MCF 10A (cell line): ENCODE results near the gene ADGRG6. TPM values are rescaled to one million over a fixed set of nuclear protein-coding genes. Genes with fewer than 3 reads are reported as not detected.

ENCODE experiments used
- BruUV-seq: library from RNA; stranded (reverse); fragments of 400-500 nt; replicated peaks from 2 replicates; lab custom pipeline; 2021; lab: Mats Ljungman, UMichigan
- CTCF ChIA-PET: fragments of 300-600 bp; sonication (Branson Sonifier 250); formaldehyde crosslinking; extraction: SDS; loops from one replicate; lab custom pipeline; 2021; ENCODE audit warnings: antibody characterized with exemption, inconsistent platforms; lab: Yijun Ruan, JAX
- POLR2A ChIA-PET: fragments of 300-600, 350-650 bp; sonication (Branson Sonifier 250); formaldehyde crosslinking; extraction: SDS; loops from one replicate; lab custom pipeline; 2020; ENCODE audit warnings: antibody characterized with exemption, inconsistent platforms; lab: Yijun Ruan, JAX
- DNase-seq: peaks from one replicate; pipeline ENCODE4 v3.0.0-alpha.2; 2018; ENCODE audit not compliant: unreplicated experiment
- H3K27ac Mint-ChIP-seq: one replicate; pipeline ENCODE4 v1.8.0; 2022; ENCODE audit warnings: mild to moderate bottlenecking, low read depth, mixed read lengths; ENCODE audit not compliant: unreplicated experiment
- H3K27me3 Mint-ChIP-seq: one replicate; pipeline ENCODE4 v1.8.0; 2022; ENCODE audit warnings: mixed read lengths; ENCODE audit not compliant: insufficient read depth, unreplicated experiment
- H3K36me3 Mint-ChIP-seq: one replicate; pipeline ENCODE4 v1.8.0; 2022; ENCODE audit warnings: mild to moderate bottlenecking, moderate library complexity, mixed read lengths; ENCODE audit not compliant: insufficient read depth, unreplicated experiment
- H3K4me1 Mint-ChIP-seq: one replicate; pipeline ENCODE4 v1.8.0; 2022; ENCODE audit warnings: mixed read lengths; ENCODE audit not compliant: insufficient read depth, unreplicated experiment
- H3K4me3 Mint-ChIP-seq: one replicate; pipeline ENCODE4 v1.8.0; 2022; ENCODE audit warnings: mild to moderate bottlenecking, moderate library complexity, mixed read lengths; ENCODE audit not compliant: unreplicated experiment
- H3K9me3 Mint-ChIP-seq: one replicate; pipeline ENCODE4 v1.8.0; 2022; ENCODE audit warnings: mixed read lengths; ENCODE audit not compliant: unreplicated experiment
- CTCF ChIP-seq: fragments of 200-600 bp; IDR thresholded peaks from one replicate; pipeline ENCODE4 v1.8.0; 2022; ENCODE audit warnings: antibody characterized with exemption, mild to moderate bottlenecking; ENCODE audit not compliant: unreplicated experiment
- intact Hi-C: fragments of 100-400 bp; cut with micrococcal nuclease; formaldehyde crosslinking; loops from 2 replicates; pipeline ENCODE4 v1.14.1; 2022
- total RNA-seq: library from RNA; stranded (reverse); gene quantifications from 2 replicates; pipeline ENCODE4 v1.2.3, GENCODE V29; 2022

The ADGRG6 gene
- total RNA-seq, 1 experiment from 2014 or later: 44.2 TPM

GRCh38 chr6:142385352-142385751 is 83.5 kb downstream of the ADGRG6 start:
- H3K36me3 Mint-ChIP-seq: no peaks in the 10 kb centered on the region
- H3K4me1 Mint-ChIP-seq: no peaks in the 10 kb centered on the region
- no peak for TF ChIP-seq CTCF
- intact Hi-C loops: no loop called here
- no peak overlapping the region for H3K4me3 Mint-ChIP-seq
- ChIA-PET CTCF (no interaction called here), POLR2A (interaction anchor here (1.0 kb wide), 1 partner anchor 238 kb away, joined by 3 read pairs; the partner anchor contains the start of genes NMBR and VTA1)
- no peak for DNase-seq
- H3K9me3 Mint-ChIP-seq: no peaks in the 10 kb centered on the region
- H3K27me3 Mint-ChIP-seq: no peaks in the 10 kb centered on the region
- BruUV-seq: no TSS peak
- H3K27ac Mint-ChIP-seq: no peak overlapping the region

GRCh38 chr6:142386657-142387056 is 84.8 kb downstream of the ADGRG6 start:
- no peak for DNase-seq
- POLR2A ChIA-PET: interaction anchor here (1.8 to 4.0 kb wide), 4 partner anchors 9 to 240 kb away, joined by 6 to 24 read pairs (median 13); partner anchors contain the start of genes ADGRG6, NMBR and VTA1
- Mint-ChIP-seq H3K9me3 (no peaks in the 10 kb centered on the region), H3K4me1 (no peaks in the 10 kb centered on the region), H3K27me3 (no peaks in the 10 kb centered on the region), H3K27ac (no peak overlapping the region), H3K4me3 (no peak overlapping the region), H3K36me3 (no peaks in the 10 kb centered on the region)
- intact Hi-C loops: no loop called here
- CTCF ChIA-PET: interaction anchor here (1.0 to 4.6 kb wide), 10 partner anchors 9 to 240 kb away, joined by 3 to 52 read pairs (median 5); partner anchors contain the start of genes ADGRG6, NMBR and VTA1
- no peak for TF ChIP-seq CTCF
- no TSS peak for BruUV-seq

GRCh38 chr6:142387997-142388815 is 86.4 kb downstream of the ADGRG6 start:
- TF ChIP-seq CTCF: peak; percentile 70
- no TSS peak for BruUV-seq
- Mint-ChIP-seq H3K4me3 (no peak overlapping the region), H3K27me3 (no peaks in the 10 kb centered on the region), H3K36me3 (peaks cover 2% of the 10 kb centered on the region), H3K4me1 (no peaks in the 10 kb centered on the region), H3K9me3 (no peaks in the 10 kb centered on the region), H3K27ac (no peak overlapping the region)
- ChIA-PET POLR2A (interaction anchor here (0.7 to 4.0 kb wide), 7 partner anchors 11 to 241 kb away, joined by 3 to 24 read pairs (median 6); partner anchors contain the start of genes ADGRG6, NMBR and VTA1), CTCF (interaction anchor here (0.8 to 4.6 kb wide), 16 partner anchors 8 to 628 kb away, joined by 3 to 52 read pairs (median 4); partner anchors contain the start of genes ADGRG6, NMBR and VTA1)
- intact Hi-C loops: loop anchor here (1.0 to 2.0 kb wide), 3 partner anchors 181 to 241 kb away; partner anchors contain the start of genes NMBR and VTA1
- DNase-seq: peak; percentile 64

GRCh38 chr6:142395266-142395665 is 93.5 kb downstream of the ADGRG6 start:
- Mint-ChIP-seq H3K4me1 (no peaks in the 10 kb centered on the region), H3K9me3 (no peaks in the 10 kb centered on the region), H3K4me3 (no peak overlapping the region), H3K27ac (no peak overlapping the region), H3K36me3 (peaks cover 19% of the 10 kb centered on the region), H3K27me3 (no peaks in the 10 kb centered on the region)
- no peak for DNase-seq
- ChIA-PET POLR2A (interaction anchor here (1.0 kb wide), 1 partner anchor 18 kb away, joined by 4 read pairs; no protein-coding TSS in a partner anchor), CTCF (interaction anchor here (1.3 kb wide), 1 partner anchor 8 kb away, joined by 3 read pairs; no protein-coding TSS in a partner anchor)
- intact Hi-C loops: no loop called here
- no peak for TF ChIP-seq CTCF
- no TSS peak for BruUV-seq
